Stimulated activated CD4-positive, alpha-beta T cell treated with anti-CD3 and anti-CD28 coated beads, TNF-alpha, amount 100 ng/mL, for 48 hours (primary cell): Measurements from ENCODE around the gene NPAS3.

Experiments
- DNase-seq, 3 donors: peaks; one replicate each; pipeline ENCODE4 v3.0.0-alpha.2; 2020; ENCODE audit warnings: low read depth in 3 of 3

The NPAS3 gene

GRCh38 chr14:33331176-33331949, 392.7 kb downstream of the NPAS3 start:
- no peak for DNase-seq

GRCh38 chr14:33332497-33332896, 393.8 kb downstream of the NPAS3 start:
- DNase-seq, result no peak

DNA sequence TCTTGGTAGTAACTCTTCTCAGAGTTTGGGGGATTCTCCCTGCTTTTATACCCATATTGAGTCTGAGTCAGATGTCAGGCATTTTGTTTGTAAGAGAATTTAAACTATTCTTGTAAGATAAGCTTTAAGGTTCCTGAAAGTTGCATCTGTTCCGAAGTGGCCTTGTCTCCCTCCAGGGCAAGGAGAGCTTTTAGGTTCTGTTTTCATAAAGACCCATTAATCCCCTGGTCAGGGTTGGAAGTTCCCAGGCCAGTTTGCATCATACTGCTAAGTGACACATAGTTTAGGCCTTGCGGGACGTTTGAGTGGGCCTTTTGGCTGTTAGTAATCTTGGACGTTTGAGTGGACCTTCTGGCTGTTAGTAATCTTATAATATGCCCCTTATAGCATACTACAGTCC, 396.7 kb downstream of the NPAS3 start:
- DNase-seq, result no peak

- no peak for DNase-seq
These were observed 403.8 kb downstream of the NPAS3 start for GRCh38 chr14:33342299-33342974.

DNA sequence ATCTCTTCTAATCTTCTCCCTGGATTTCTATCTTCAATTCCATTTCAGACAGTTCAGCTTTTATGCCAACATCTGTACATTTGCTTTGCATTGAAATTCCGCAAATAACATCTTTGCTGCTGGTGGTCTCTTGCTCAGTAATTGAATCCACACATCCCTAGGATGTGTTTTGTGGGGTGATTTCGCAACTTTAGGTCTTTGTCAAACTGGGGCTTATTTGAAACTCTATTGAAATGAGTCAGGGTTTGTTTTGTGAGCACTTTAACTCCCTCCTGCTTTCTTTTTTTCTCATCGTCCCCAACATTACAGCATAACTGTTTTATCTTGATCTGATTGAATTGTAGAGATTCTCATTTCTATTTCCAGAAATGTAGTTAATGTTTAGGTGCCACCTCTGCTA, 404.3 kb downstream of the NPAS3 start:
- no peak for DNase-seq

DNA sequence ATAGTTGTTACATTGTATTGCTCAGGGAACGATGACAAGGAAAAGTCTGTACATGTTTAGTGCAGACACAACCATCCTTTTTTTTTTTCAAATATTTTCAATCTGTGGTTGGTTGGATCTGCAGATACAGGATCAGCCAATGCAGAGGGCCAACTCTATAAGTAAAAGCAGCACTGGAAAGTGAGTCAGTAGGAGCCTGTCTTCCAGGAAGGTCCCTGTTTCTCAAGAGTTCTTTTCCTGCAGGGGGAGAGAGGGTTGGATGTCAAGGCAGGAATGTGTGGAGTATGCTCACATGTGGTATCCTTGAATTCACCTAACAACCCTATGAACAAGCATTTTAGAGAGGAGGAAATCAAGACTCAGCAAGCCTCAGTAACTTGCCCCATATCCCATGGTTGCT, 409.1 kb downstream of the NPAS3 start:
- DNase-seq, result no peak

GRCh38 chr14:33348510-33348909, 409.8 kb downstream of the NPAS3 start:
- no peak for DNase-seq

- no peak for DNase-seq
These were observed 411.2 kb downstream of the NPAS3 start for GRCh38 chr14:33349871-33350270.

- no peak for DNase-seq
These were observed 411.8 kb downstream of the NPAS3 start for GRCh38 chr14:33350366-33350990.

- no peak for DNase-seq
These were observed 414.1 kb downstream of the NPAS3 start for GRCh38 chr14:33352821-33353220.

GRCh38 chr14:33356181-33356580, 417.5 kb downstream of the NPAS3 start:
- no peak for DNase-seq

GRCh38 chr14:33357225-33358010, 418.7 kb downstream of the NPAS3 start:
- DNase-seq, result no peak

- DNase-seq, result no peak
These were observed 420.7 kb downstream of the NPAS3 start for GRCh38 chr14:33359288-33359881.

DNA sequence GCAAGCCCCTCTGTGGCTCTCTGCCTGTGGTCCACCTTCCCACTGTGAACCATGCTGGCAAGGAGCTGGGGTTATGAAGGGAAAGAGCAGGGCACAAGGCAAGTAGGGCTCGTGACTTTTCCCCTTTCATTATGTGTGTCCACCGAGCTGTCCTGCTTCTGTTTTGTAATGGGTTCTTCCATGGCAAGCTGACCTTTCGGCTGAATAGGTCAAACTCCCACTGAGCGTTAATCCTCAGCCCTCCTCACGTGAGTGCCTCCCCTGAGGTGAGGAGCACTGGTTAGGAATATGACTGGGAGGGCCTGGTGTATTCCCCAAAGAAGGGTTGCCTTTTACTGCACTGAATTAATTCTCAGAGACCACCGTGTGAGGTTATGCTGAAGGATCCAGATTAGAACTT, 424.3 kb downstream of the NPAS3 start:
- no peak for DNase-seq

DNA sequence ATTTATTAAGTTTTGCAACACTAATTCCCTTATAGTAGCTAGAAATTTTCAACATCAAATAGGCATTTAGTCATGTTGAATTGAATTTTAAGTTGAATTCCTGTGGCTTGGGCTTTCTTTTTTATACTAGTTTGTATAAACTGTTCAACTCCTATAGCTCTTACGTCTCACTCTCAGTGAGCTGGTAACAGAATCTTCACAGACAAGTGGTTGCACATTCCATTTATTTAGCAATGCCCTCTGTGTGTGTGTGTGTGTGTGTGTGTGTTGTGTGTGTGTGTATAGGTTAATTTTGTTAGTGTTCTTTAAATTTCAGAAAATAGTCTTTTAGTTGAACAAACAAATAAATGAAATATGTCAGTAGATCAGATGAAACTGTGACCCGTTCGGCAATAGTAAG, 425.0 kb downstream of the NPAS3 start:
- no peak for DNase-seq

DNA sequence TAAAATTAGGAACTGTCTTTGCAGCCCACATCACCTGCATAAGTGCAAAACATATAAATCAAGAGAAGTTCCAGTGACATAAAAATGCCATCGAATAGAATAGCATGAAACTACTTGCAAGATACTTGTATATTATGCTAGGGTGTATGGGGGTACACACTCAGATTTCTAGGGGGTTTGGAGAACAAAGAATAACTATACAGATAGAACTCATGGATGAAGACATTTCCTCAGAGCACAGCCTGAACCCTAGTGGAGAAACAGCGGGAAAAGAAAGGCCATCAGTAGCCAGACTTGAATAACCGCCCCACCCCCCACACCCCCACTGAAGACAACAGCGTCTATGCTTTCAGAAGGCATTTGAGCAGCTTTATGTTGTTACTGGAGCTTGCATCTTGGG, 425.8 kb downstream of the NPAS3 start:
- DNase-seq, result no peak

DNA sequence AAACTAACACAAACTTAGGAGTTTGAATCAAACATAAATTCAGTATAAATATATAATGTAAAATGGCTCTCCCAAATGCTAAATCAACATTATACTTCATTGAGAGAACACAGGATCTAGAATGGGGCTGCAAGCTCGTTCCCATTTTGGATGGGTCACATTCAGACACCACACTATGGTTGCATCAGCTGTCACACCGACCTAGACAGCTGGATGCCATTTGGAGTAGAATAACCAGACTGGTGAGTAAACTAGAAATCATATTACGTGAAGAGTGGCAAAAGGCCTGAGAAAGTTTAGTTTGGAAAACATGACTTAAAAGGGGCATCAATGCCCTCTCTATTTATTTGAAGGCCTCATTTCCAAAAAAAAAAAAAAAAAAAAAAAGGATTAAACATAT, 430.4 kb downstream of the NPAS3 start:
- no peak for DNase-seq

GRCh38 chr14:33369972-33370371, 431.3 kb downstream of the NPAS3 start:
- no peak for DNase-seq

DNA sequence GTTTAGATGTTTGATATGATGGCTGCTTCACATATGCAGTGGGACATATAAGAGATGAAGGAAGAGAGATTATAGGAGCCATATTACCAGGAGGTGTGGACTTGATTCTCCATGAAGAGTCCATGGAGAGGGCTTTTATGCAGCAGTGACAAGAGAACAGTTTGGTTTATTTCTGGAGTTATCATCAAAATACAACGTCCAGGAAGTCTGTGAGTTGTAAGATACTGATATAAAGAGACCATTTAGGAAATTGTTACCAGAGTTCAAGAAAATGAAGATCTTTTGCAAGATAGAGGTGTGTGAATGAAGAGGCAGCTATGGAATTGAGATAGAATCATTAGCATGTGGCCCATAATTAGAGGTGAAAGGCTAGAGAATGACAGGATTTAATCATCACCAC, 431.7 kb downstream of the NPAS3 start:
- DNase-seq, result no peak

GRCh38 chr14:33375196-33375595, 436.5 kb downstream of the NPAS3 start:
- DNase-seq, result no peak

DNA sequence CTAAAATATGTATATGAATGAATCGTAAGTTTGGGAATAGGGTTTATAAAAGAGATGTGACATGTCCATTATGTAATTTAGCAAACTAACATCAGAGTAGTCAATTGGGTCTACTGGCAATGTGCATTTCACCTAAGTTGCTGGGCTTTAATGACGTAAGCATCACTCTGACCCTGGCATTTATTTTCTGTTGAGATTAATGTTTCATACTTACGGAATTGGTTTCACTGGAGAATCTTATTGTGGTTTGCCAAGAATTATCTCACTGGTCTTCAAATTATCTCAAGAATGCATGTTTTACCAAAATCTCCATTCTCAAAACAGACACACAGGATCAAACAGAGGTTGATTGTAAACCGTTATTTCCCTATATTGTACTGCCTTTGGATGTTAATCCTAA, 437.1 kb downstream of the NPAS3 start:
- no peak for DNase-seq

- DNase-seq, result no peak
These were observed 437.8 kb downstream of the NPAS3 start for GRCh38 chr14:33376510-33376909.
